SK-N-MC (cell line): ENCODE measurements around the gene FGF11.

Experiments
- EZH2 ChIP-seq: fragments of 200-600 bp; sonication (generic); IDR thresholded peaks from one replicate; pipeline ENCODE4 v1.6.1; 2017; ENCODE audit warnings: antibody characterized with exemption
- POLR2AphosphoS5 ChIP-seq: IDR thresholded peaks from 2 replicates; pipeline ENCODE4 v1.6.1; 2012; ENCODE audit warnings: mild to moderate bottlenecking, low read depth, low read length, borderline replicate concordance

DNA sequence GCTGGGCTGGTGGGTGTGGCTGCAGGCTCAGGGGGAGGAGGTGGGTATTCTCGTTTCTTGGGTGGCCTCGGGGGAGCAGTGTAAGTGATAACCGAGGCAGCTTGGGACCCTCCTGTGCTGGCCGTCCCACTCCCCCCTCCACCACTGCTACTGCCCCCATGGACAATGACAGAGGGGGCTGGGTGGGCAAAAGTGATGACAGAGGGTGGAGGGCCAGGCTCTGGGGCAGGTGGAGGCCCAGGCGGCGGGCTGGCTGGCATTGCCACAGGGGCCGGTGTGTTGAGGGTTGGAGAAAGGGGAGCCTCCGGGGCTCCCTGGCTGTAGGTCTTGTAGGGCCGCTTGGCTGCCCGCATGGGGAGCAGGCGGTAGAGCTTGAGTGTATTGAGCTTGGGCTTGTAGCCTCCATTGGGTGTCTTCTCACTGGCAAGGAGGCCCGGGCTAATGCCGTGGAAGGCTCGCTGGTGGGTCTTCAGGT is 24.1 kb downstream of the FGF11 start:
- TF ChIP-seq POLR2AphosphoS5 (no peak), EZH2 (no peak)
